WERI-Rb-1 (cell line): Measurements from ENCODE around the gene BNIPL.
A peak's percentile ranks its signal among the peaks of the same experiment; 100 is the strongest.

ENCODE experiments used
- DNase-seq: peaks from one replicate; pipeline ENCODE4 v3.0.0-alpha.2; 2020
- H3K27ac ChIP-seq: fragments of 250-450 bp; sonication (Bioruptor Pico); 2 replicates; pipeline ENCODE4 v1.5.1; 2020; ENCODE audit warnings: mild to moderate bottlenecking, moderate library complexity
- H3K27me3 ChIP-seq: fragments of 250-450 bp; sonication (Bioruptor Pico); 2 replicates; pipeline ENCODE4 v1.5.1; 2021; ENCODE audit warnings: mild to moderate bottlenecking, low read depth, moderate library complexity; ENCODE audit not compliant: insufficient read depth, severe bottlenecking
- H3K36me3 ChIP-seq: fragments of 250-450 bp; sonication (Bioruptor Pico); 2 replicates; pipeline ENCODE4 v1.5.1; 2020; ENCODE audit warnings: mild to moderate bottlenecking, moderate library complexity
- H3K4me3 ChIP-seq: 2 replicates; pipeline ENCODE4 v1.5.1; 2011; ENCODE audit warnings: low read depth, mild to moderate bottlenecking, control low read depth, low read length
- H3K9me3 ChIP-seq: fragments of 250-450 bp; sonication (Bioruptor Pico); 2 replicates; pipeline ENCODE4 v1.5.1; 2021; ENCODE audit warnings: mild to moderate bottlenecking, moderate library complexity; ENCODE audit not compliant: severe bottlenecking
- CTCF ChIP-seq: IDR thresholded peaks from 2 replicates; pipeline ENCODE4 v1.5.1; 2011; ENCODE audit warnings: low read depth, mild to moderate bottlenecking, control low read depth, inconsistent platforms, low read length

BNIPL gene

GRCh38 chr1:151069103-151069486, 32.7 kb downstream of the BNIPL start:
- Histone ChIP-seq H3K27me3 (no peaks in the 10 kb centered on the region), H3K27ac (peak overlapping the region; percentile 99), H3K9me3 (no peaks in the 10 kb centered on the region), H3K4me3 (no peak overlapping the region), H3K36me3 (peaks cover 51% of the 10 kb centered on the region)
- DNase-seq: no peak
- no peak for TF ChIP-seq CTCF

GRCh38 chr1:151070474-151071276, 34.3 kb downstream of the BNIPL start, which contains the start of gene GABPB2:
Gene GABPB2 (plus strand): TSS chr1:151070761. CDS start chr1:151088190, 17,429 bp downstream.
- Histone ChIP-seq H3K9me3 (no peaks in the 10 kb centered on the region), H3K27me3 (no peaks in the 10 kb centered on the region), H3K4me3 (peak within 1 kb of the TSS; percentile 85), H3K27ac (peak within 1 kb of the TSS; percentile 99), H3K36me3 (peaks cover 48% of the 10 kb centered on the region)
- TF ChIP-seq CTCF: peak; percentile 100
- peak; percentile 99 for DNase-seq

- Histone ChIP-seq H3K27me3 (no peaks in the 10 kb centered on the region), H3K4me3 (no peak overlapping the region), H3K9me3 (no peaks in the 10 kb centered on the region), H3K36me3 (peaks cover 37% of the 10 kb centered on the region), H3K27ac (no peak overlapping the region)
- no peak for DNase-seq
- 0 out of 2 replicates have a peak, but pooled peaks have one; percentile 11 for TF ChIP-seq CTCF
These were observed 35.8 kb downstream of the BNIPL start for GRCh38 chr1:151072224-151072623.

GRCh38 chr1:151085953-151086559, 49.7 kb downstream of the BNIPL start:
- H3K9me3 ChIP-seq: peaks cover 4% of the 10 kb centered on the region
- TF ChIP-seq CTCF: no peak
- DNase-seq: peak; percentile 6
- peaks cover 7% of the 10 kb centered on the region for H3K36me3 ChIP-seq
- H3K27me3 ChIP-seq: no peaks in the 10 kb centered on the region
- no peak overlapping the region for H3K4me3 ChIP-seq
- H3K27ac ChIP-seq: no peak overlapping the region
